Measurements from ENCODE around the gene IGSF22.

IGSF22 gene

DNA sequence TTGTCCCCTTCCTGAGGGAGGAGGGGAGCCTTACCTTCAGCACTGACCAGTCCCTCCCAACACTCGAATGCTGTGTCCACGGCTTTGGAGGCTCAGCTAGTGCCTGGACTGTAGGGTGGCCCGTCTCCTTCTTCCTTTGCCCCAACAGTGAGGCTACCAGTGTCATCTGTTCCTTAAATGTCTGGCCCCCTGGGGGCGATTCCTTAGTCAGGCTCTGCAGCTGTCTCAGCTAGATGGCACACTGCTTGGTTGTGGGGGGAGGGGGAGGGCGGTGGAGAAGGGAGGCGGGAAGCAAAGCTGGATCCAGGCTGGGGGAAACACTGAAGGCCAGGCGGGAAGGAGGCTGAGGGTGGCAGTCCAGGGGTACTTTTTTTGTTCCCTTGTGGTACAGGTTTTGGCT, at the start of gene IGSF22:
Gene IGSF22, minus strand, starts transcription at position 149 of the 400 bp plus-strand sequence. CDS start 1,952 bp downstream, outside the sequence.
- no peak for DNase-seq

DNA sequence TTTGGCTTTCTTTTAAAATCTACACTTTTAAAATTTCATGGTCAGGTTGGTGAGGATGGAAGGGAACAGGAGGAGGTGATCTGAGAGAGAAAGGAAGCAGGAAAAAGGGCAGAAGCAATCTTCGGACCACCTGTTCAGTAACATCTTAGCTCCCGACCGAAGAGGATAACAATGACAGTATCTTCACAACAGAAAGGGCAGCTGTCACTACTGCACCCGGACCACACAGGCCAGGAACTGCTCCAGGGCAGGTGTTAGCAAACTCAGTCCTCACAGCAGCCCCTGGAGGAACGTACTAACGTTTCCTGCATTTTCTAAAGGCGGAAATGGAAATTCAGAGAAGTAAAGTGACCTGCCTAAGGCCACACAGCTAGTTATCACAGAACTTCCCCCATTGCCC, 48.8 kb upstream of the IGSF22 start:
- no peak for DNase-seq

DNA sequence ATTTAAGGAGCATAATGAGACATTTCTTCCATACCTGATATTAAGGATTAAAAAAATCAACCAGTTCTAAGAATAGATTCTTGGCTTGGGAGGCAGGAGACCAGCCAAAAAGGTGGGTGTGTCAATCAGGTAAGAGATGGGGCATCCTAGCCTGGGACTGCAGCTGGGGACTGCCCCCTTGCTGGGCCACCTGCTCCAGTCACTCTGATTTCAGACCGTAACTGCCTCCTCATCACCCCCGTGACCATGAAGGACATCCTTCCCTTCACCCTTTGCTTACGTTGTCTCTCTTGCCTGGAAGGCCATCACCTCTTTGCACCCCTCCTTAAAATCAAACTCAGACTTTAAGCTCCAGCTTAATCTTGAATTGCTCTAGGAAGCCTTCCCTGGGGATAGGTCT, 47.7 kb upstream of the IGSF22 start:
- no peak for DNase-seq

DNA sequence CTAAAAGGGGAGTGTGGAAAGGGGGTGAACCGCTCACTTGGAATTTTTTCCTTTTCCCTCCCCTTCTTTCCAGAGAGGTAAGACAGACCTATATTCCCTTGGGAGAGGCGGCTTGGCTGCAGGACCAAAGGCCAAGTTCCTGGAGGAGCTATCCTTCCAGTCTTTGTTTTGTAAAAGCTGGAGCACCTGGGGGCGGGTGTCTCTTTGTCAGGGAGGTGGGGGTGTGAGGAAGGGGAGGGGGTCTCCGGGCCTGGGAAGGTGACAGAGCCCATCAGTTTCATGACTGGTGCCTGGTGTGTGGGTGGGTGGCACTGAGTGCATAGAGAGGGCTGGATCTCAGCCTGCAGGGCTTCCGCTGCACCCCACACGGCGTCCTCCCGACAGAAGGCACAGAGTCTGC, 47.1 kb upstream of the IGSF22 start:
- DNase-seq, result no peak

DNA sequence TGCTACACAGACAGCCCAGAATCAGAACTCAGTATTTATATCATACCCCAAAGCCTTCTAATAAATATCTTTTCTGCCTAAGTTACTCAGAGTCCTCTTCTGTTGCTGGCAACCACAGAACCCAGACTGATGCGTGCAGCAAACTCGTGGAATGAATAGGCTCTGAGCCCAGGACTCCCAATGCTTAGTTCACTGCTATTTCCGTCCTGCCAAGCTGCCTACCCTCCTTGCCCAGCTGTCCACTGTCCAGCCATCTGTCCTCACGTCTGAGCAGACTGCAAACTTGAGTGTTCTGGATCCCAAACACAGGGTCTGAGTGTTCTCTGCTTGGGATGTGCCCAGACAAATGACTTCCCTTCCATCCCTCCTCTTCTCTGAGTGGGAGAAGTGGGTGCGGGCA, 46.2 kb upstream of the IGSF22 start:
- DNase-seq, result no peak

DNA sequence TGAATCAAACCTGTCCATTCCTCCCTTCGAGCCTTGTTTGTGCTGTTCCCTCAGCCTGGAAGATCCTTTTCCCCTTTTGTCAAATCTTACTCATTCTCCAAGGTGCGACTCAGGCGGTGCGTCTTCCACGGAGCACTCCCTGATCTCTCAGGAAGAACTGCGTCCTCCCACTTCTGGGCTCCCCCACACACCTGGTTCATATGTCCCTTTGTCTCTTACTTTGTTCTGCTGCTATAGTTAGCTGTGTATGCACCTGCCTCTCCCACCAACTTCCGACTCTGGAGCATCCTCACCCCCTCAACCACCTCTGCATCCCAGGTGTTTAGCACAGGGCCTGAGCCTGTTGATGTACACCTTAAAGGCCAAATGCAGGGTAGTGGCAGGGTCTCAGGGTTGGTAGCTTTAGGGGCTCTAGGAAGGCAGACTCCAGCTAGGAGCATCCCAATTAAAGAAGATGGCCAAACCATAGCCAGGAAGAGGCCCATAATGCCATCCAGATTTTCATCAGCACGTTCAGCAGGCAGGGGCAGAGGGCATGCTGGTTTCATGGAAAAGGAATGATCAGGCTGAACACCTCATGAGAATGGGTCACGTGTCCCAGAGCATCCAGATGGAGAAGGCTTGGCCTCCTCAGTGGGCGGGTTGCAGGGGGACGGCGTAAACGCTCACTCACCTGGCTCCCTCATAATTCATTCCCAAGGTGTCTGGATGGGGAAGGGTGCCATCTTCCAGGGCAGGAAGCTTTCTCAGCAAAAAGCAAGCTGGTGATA, 45.5 kb upstream of the IGSF22 start:
- no peak for DNase-seq

DNA sequence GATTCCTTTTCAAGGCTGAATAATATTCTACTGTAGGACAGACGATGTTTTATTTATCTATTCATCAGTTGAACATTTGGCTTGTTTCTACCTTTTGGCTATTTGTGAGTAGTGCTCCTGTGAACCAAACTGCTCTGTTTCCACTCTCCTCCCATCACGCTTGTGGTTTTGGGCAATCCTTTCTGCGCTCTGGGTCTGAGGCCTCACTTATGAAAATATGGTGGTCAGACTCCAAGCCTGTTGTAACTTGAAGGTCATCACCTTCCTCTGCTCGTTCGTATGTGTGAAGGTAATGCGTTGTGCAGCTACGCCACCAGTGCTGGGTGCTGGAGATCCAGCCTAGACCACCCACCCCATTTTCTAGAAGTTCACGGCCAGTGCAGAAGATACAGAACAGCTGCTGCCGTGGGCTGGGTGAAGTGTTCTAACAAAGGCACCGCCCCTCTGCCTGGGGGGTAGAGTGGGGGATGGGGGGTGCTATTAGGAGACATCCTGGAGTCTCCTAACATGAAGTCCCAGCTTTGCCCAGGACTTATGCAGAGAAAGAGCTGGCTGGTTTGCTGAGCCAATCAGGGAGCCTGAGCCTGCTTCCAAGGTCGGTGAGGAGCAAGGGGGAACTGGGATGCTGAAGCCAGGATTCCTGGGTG, 44.6 kb upstream of the IGSF22 start:
- no peak for DNase-seq

DNA sequence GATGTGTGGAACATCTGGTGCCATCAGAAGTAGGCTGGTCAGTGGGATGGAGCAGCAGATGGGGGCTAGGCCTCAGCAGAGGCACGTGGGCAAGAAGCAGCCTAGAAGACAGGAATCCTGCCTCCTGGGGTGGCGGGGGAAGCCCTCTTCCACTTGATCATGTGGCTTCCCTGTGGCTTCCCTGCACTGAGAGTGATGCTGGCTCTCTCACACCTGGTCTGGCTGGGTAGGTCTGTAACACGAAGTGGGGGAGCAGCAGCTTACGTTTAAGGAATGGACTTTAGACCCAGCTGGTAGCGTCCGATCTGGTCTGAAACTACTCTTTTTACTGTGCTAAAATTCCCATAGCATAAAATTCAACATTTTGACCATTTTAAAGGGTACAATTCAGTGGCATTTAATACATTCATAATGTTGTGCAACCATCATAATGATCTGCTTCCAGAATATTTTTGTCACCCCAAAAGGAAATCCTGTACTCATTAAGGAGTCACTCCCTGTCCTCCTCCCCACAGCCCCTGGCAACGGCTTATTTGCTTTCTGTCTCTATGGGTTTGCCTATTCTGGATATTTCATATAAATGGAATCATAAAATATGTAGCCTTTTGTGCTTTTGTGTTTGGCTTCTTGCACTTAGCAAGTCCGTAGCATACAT, 43.9 kb upstream of the IGSF22 start:
- DNase-seq, result no peak

DNA sequence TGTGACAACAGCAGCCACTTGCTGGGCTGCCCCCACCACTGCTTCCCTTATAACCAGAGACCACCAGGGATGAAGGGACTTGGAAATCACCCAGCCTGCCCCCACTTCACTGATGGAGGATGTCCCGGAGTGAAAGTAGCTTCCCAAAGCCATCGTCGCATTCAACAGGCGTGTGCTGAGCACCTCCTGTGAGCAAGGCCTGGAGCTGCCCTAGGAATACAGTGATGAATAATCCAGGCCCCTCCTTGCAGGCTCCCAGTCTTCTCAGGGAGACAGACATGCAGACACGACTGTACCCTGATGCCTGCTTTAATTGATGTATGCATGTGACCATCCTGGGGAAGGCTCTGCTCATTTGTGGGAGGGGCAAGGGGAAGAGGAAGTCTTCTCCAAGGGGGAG, 43.0 kb upstream of the IGSF22 start:
- no peak for DNase-seq

DNA sequence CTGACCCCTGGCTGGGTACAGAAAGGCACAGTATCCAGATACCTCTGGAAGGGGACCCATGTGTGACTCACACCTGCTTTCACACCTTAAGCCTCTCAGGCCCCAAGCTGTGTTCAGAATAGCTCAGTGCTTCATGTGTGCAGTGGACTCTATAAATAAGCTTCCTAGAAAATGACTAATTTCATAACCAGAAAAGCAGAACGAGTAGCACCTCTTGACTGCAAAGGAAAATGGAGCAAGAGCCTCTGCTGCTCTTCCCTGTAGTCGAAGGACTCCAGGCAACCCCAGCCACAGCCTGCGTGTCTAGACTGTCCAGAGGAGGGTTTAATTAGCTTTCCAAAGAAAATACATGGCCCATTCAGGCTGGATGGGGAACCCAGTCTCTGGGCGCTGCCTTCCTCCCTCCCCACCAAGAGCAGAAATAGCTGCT, 42.5 kb upstream of the IGSF22 start:
- peak; percentile 70 for DNase-seq

DNA sequence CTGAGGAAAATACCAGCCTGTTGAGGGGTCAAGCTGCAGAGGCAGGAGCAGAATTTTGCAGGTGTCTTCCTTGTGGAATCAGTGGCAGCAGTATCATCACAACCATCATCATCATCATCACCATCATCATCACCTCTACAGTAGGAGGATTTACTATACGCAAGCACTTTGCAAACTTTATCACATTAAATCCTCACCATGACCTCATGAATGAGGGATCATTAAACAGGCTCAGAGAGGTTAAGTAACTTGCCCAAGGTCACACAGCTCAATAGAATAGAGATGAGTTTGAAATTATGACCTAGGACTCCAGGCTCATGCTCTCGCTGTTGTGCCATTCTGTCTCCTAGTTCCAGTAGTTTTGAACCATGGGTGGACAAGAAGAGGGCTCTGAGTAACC, 40.0 kb upstream of the IGSF22 start:
- DNase-seq, result no peak

DNA sequence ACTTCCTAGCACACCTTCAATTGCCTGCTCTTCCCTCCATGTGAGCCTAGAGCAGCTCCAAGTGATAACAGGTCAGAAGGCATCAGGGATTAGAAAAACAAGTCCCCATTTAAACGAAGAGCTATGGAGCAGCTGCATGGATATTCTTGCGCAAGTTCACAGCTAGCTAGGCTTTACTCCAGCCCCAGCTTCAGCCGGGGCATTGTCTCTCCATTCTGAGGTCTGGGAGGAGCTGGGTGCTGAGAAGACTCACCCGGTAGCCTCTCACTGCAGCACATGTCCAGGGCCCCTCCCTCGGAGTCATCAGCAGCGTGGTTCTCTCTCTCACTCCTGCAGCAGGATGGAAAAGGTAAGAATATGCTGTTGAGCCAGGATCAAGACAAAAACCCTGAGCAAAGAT, 39.6 kb upstream of the IGSF22 start:
- no peak for DNase-seq

DNA sequence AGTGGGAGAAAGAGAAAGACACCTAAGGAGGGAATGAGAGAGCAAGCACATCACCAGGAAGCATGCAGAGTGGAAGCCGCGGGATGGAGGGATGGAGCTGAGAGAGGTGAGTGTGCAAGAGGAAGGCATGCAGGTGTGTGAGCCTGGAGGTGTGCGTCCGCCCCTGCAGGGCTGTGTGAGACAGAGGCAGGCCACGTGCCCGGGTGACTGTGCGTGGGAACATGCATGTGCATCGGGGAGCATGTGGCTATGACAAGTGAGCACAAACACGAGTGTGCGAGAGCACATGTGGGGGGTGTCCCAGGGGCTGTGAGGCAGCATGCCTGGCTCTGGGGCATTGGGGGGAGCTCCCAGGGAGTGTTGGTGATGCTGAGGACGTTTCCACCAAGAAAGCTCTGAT, 35.8 kb upstream of the IGSF22 start:
- DNase-seq, result no peak

DNA sequence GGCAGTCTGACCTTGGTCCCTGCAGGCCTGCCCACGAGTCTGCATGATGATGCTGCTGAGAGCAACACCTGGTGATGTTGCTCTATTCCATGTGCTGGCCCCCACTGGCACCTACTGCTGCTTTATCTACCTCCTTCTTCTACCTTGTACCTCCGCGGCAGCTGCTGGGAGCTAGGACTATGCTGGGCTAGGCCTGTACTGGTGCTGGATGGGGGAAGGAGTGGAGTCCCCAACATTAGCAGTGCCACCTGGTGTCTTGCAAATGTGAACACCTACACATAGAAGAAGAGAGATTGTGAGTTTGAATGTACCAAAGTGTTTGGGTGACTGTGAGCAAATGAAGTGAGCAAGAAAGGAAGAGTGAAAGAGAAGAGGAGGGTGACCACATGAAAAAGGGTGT, 35.2 kb upstream of the IGSF22 start:
- no peak for DNase-seq

DNA sequence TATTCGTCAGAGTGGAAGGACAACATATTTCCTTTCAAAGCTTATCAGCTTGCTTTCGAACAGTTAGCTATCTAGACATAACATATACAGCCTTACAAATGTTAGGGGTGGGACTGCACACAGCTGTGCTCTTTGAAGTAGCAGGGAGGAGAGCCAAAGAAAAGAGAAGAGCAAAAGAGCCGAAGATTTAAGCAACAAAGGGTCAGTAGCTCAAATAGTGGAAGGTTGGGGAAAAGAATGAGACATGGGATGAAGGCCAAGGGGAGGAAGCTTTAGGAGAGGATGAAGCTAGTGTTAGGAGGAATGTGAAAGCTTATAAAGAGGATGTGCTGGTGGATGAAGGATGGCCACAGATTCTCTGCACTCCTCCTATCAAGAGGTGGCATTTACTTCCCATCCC, 31.8 kb upstream of the IGSF22 start:
- no peak for DNase-seq

DNA sequence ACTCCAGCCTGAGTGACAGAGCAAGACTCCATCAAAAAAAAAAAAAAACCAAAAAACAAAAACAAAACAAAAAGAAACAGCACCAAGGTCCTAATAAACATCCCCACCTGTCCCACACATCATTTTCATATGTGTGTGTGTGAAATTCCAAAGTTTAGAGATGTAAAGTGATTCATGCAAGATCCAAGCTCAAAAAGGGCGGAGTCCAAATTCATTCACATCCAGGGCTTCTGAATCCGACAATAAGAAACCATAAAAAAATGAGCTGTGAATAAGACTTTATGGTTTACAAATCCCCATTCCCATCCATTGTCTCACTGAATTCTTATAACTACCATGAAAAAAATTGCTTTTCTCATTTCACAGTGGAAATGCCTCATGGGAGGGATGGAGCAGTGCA, 30.9 kb upstream of the IGSF22 start:
- DNase-seq, result no peak

DNA sequence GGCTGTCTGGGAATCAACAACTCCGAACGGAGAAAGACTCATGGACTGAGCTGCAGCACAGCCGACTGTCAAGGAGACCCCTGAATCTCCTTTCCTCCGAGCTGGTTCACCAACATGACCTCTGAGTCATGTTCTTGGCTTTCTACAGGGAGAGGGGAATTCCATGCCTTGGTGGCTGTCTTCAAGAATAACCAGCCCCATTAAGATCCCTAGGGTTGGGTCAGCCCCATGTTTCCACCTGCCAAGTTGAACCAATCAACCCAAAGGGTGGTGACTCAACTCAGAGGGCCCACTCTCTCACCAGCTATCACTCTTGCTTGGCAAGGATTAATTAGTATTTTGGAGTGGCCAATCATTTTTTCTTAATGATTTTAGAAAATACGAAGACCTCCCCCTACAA, 28.3 kb upstream of the IGSF22 start:
- no peak for DNase-seq

DNA sequence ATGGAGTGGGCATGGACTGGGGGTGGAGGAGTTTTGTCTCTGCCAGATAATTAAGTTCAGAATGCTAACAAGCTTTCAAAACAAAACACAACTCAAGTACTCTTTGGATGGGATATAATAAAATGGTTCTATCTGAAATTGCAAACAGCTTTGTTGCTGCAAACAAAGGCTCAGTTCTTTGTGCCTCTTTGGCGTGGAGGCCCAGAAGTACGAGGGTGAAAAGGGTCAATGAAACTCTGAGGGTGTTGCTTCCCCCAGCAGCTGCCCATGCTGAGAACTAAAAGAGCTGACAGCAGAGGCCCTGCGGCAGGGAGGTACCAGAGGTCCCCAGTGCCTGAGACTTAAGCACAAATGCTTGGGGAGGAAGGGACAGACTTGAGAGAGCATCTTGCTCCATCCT, 26.5 kb upstream of the IGSF22 start:
- DNase-seq, result no peak

DNA sequence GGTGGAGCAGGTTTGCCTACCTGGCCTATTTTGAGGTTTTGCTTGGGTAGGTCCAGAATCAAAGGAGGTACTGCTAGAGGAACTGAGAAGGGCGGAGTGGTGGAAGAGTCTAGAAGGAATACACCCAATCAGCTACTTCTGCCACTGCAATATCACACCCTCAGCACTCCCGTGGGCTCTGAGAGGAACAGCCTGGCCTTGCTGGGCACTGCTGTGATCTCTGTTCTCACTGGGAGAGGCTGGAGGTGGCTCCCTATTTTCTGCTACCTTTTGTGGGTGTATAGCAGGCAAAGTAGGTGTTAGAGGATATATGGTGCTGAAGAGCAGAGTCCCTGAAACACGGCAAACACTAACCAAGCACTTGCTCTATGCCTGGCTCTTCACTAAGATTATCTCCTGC, 25.0 kb upstream of the IGSF22 start:
- DNase-seq, result no peak

DNA sequence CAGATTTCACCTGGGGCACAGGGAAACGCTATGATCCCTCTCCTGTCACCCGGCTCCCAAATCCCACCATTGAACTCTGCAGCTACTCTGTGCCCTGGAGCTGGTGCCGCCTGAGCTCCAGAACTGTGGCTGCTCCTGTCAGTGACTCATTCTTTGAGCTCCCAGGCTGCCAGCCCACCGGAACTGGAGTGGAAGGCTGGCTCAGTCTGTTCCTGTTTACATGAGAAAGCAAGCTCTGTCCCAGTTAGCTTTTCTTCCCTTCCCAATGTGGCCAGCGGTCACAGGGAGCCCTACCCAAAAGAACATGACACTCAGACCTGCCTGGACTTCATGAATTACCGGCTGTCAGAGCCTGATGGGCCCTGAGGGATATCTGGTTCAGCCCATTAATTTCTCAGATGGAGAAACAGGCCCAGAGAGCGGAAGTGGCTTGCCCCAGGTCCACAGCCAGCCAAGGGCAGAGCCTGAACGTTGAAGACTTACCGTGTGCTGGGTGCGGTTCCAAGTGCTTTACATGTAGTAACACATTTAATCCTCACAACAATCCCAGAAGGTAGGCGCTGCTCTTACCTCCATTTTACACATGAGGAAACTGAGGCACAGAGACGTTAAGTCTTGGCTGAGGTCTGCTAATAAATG, 23.8 kb upstream of the IGSF22 start:
- peak; percentile 16 for DNase-seq

DNA sequence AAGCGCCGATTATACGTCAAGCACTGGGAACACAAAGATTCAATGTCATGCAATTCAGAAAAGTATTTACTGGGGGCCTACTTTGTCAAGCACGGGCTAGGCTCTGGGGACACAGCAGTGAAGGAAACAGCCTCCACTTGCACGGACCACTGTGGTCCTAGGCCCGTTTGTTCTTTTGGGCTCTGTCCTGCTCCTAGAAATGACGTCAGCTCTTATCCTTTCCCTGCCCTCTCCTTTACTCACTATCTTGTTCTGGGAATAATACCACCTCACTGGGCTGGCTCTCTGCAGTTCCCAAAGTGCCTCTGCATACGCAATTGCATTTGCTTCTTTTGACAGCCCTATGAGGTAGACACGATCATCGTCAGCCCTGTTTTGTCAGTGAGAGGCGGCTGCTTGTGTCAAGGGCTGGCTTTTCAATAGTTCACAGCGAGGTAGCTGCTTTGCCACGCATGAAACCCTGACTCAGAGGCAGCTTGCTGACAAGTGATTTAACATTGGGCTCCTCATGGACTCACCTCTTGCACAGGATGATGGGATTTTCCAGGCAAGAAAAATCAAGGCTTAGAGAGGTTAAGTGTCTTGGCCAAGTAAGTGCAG, 22.9 kb upstream of the IGSF22 start:
- DNase-seq, result no peak

DNA sequence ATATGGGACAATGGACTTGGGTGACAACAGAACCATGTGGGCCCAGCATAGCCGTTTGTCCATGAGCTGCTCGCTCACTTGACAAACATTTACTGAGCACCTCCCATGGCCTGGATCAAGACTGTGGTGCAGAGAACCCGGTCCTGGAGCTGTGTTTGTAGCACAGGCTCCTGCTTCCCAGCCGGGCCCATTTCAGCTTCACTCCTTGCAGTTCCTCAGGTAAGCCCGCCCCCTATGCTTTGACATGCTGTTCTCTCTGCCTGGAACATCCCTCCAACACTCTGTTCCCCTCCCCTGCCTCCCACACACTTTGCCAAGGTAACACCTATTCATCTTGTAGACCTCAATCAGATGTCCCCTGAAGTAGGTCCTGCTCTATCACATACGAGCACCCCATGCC, 19.3 kb upstream of the IGSF22 start:
- no peak for DNase-seq

DNA sequence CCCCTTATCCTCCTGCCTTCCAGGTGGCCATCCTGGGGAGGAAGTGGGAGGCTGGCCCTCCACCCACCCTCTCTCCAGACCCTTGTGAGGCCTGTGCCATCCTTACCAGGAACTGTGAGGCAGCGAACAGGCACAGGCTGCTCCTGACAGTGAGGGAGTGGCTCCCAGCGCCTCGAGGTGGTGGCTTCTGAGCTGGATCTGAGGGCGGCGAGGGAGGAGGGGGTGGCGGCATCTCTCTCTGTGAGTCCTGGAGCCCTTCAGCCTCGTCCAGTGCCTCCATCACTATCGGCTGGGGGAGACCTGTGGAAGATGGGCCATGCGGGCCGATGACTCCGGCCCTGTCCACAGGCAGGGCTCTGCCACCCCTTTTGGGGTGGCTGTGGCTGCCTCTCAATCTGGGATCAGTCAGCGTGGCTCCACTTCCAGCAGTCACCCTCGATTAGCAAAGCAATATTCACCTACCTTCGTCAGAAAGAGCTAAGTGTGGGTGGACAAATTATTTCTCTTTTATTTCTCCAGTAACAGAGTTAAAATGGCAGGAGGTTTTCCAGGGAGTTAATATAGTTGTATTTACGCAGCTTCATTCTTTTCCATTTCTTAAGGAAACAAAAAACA, 18.0 kb upstream of the IGSF22 start:
- no peak for DNase-seq
